Ascending aorta (tissue), 2 donors: Measurements from ENCODE around the gene SGK2. TPM values are rescaled to one million over a fixed set of nuclear protein-coding genes. Genes with fewer than 3 reads are reported as not detected.

ENCODE experiments used
- DNase-seq, 2 donors: peaks; one replicate each; pipeline ENCODE4 v3.0.0-alpha.2; 2019; ENCODE audit warnings: low spot score in 2 of 2
- H3K27ac ChIP-seq, 2 donors: fragments of 200-600 bp; sonication (generic); one replicate each; pipeline ENCODE4 v1.5.1; 2016 to 2017; ENCODE audit warnings: mild to moderate bottlenecking in 1 of 2
- H3K27me3 ChIP-seq: fragments of 200-600 bp; sonication (generic); one replicate; pipeline ENCODE4 v1.5.1; 2017
- H3K36me3 ChIP-seq, 2 donors: fragments of 200-600 bp; sonication (generic); one replicate each; pipeline ENCODE4 v1.5.1; 2016
- H3K4me1 ChIP-seq, 2 donors: fragments of 200-600 bp; sonication (generic); one replicate each; pipeline ENCODE4 v1.5.1; 2016 to 2017; ENCODE audit warnings: mild to moderate bottlenecking in 1 of 2
- H3K4me3 ChIP-seq, 2 donors: fragments of 200-600 bp; sonication (generic); one replicate each; pipeline ENCODE4 v1.5.1; 2016 to 2017; ENCODE audit warnings: mild to moderate bottlenecking in 1 of 2
- H3K9me3 ChIP-seq, 2 donors: fragments of 200-600 bp; sonication (generic); one replicate each; pipeline ENCODE4 v1.5.1; 2016
- intact Hi-C: fragments of 100-400 bp; cut with DNase I; formaldehyde crosslinking; loops from one replicate; pipeline ENCODE4 v1.15.1; 2023
- total RNA-seq: library from RNA; depleted of rRNA; stranded (reverse); fragments of >200 nt; gene quantifications from one replicate; pipeline ENCODE4 v1.1.0, GENCODE V29; 2016
- TF ChIP-seq, protein P1 (sequence below), 3 experiments: fragments of 200-600 bp in 2 of 3; fragments of 450-650 bp in 1 of 3; sonication (generic) in 2 of 3; IDR thresholded peaks; one replicate each; pipeline ENCODE4 v1.5.1; 2016 to 2019; ENCODE audit warnings: antibody characterized with exemption in 3 of 3, mild to moderate bottlenecking in 1 of 3, moderate library complexity in 1 of 3

SGK2 gene
- total RNA-seq, 1 donor from 2014 or later, result 0.32 TPM

DNA sequence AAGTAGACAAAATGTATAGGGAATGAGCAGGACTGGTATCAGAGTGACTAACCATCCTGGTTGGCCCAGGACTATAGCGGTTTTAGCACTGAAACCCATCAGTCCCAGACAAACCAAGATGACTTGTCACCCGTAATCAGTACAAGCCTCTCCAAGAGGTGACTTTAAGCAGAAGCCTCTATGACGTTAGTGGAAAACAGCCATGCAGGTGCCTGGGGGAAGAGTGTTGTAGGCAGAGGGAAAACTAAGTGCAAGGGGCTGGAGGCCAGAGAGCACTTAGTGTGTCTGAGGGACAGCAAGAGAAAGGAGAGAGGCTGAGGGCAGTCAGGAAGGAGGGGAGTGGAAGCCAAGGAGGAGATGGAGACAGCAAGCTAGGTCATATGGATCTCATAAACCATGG, 2.1 kb downstream of the SGK2 start:
- Histone ChIP-seq H3K4me1 (no peaks in the 10 kb centered on the region), H3K27me3 (no peaks in the 10 kb centered on the region), H3K27ac (no peak overlapping the region), H3K4me3 (no peak overlapping the region), H3K9me3 (no peaks in the 10 kb centered on the region), H3K36me3 (no peaks in the 10 kb centered on the region)
- intact Hi-C loops, result no loop called here
- no peak for DNase-seq
- TF ChIP-seq, protein P1, sequence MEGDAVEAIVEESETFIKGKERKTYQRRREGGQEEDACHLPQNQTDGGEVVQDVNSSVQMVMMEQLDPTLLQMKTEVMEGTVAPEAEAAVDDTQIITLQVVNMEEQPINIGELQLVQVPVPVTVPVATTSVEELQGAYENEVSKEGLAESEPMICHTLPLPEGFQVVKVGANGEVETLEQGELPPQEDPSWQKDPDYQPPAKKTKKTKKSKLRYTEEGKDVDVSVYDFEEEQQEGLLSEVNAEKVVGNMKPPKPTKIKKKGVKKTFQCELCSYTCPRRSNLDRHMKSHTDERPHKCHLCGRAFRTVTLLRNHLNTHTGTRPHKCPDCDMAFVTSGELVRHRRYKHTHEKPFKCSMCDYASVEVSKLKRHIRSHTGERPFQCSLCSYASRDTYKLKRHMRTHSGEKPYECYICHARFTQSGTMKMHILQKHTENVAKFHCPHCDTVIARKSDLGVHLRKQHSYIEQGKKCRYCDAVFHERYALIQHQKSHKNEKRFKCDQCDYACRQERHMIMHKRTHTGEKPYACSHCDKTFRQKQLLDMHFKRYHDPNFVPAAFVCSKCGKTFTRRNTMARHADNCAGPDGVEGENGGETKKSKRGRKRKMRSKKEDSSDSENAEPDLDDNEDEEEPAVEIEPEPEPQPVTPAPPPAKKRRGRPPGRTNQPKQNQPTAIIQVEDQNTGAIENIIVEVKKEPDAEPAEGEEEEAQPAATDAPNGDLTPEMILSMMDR (IDR thresholded peaks at IDR 0.05), result no peak

DNA sequence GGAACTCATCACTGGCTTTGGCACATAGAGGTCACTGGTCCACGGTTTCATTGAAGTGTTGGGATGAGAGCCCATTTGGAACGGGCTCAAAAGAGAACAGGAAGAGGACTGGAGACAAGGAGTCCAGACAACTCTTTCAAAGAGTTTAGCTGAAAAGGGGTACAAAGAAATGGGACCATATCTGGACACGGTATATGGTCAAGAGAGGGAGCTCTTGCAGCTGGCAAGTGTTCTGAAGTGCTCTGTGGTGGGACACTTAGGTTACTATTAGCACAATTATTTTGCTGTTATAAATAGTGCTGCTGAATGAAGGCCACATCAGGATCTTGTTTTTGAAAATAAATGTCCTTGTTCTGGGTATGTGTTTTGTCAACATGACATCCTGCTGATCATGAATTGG, 4.6 kb downstream of the SGK2 start:
- no peaks in the 10 kb centered on the region for H3K27me3 ChIP-seq
- H3K4me3 ChIP-seq, result no peak overlapping the region
- no peak overlapping the region for H3K27ac ChIP-seq
- no peaks in the 10 kb centered on the region for H3K9me3 ChIP-seq
- intact Hi-C loops, result no loop called here
- TF ChIP-seq, protein P1 (IDR thresholded peaks at IDR 0.05), result no peak
- H3K4me1 ChIP-seq, result no peaks in the 10 kb centered on the region
- no peak for DNase-seq
- no peaks in the 10 kb centered on the region for H3K36me3 ChIP-seq

DNA sequence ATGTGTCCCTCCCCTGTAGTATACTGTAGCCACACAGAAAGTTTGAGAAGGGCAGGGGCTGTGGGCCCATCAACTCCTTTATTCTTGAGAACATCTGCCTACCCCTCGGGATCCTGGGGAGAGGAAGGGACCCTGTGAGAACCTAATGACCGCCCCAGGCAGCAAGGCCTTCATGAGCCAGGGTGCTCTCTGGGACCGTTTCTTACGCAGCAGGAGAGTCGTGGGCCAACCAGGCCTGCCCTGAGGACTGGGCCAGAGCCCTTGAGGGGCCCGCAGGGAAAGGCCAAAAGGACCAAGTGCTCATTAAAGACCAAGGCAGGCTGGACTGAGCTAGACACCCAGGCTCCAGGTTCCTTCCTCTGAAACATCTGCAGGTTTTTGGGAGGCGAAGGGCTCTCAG, 5.2 kb downstream of the SGK2 start:
- Histone ChIP-seq H3K9me3 (no peaks in the 10 kb centered on the region), H3K27me3 (no peaks in the 10 kb centered on the region), H3K27ac (no peak overlapping the region), H3K36me3 (no peaks in the 10 kb centered on the region), H3K4me1 (no peaks in the 10 kb centered on the region), H3K4me3 (no peak overlapping the region)
- TF ChIP-seq, protein P1 (IDR thresholded peaks at IDR 0.05), result no peak
- intact Hi-C loops, result no loop called here
- DNase-seq, result no peak

DNA sequence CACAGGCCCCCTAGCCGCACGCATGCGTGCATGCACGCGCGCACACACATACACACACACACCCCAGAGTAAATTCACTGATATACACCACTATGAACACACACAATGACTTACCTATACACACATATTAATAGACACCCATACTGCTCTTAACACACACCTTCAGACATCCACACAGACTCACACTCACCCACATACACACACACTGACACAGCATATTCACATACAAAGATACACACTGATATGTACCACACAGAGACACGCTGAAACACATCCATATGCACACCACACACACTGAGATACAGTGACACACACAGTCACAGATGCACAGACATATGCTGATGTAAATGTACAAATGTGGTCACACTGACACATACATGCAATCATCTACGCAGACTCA, 5.6 kb downstream of the SGK2 start:
- Histone ChIP-seq H3K27ac (no peak overlapping the region), H3K27me3 (no peaks in the 10 kb centered on the region), H3K9me3 (no peaks in the 10 kb centered on the region), H3K36me3 (no peaks in the 10 kb centered on the region), H3K4me1 (no peaks in the 10 kb centered on the region), H3K4me3 (no peak overlapping the region)
- intact Hi-C loops, result no loop called here
- TF ChIP-seq, protein P1 (IDR thresholded peaks at IDR 0.05), result no peak
- DNase-seq, result no peak

DNA sequence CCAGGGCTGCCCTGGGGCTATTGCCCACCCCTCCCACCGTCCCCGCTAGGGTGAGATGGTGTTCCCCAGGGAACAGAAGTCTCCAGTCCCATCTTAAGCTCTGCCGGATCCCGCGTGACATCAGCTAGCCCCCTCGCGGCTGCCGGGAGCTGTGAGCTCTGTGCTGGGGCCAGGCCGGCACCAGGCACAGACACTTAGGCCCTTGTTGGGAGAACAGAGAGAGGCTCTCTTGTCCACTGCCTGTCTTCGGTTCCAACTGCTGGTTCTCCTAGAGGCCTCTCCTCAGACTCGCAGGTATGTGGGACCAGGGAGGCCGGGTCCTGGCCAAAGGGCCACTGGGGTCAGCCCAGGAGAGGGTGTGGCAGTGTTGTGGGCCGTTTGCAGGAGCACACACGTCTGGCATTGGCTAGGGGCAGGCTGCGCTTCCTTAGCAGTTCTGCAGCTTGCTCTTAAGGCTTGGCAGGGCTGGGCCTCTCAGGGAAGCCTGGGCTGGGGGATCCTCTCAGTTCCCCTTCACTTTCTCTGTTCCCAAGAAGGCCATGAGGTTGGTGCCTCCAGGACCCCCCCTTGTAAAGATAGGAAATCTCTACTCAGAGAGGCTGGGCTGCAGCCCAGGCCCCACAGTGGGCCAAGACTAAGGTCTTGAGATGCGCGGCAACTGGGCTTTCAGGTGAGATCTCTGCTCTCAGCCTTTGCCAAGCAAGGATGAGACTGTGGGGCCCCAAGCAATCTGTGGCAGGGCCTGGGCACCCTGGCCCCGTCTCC, 6.3 kb downstream of the SGK2 start:
- Histone ChIP-seq H3K27me3 (no peaks in the 10 kb centered on the region), H3K36me3 (no peaks in the 10 kb centered on the region), H3K4me3 (no peak overlapping the region), H3K4me1 (no peaks in the 10 kb centered on the region), H3K27ac (no peak overlapping the region), H3K9me3 (no peaks in the 10 kb centered on the region)
- intact Hi-C loops, result no loop called here
- TF ChIP-seq, protein P1 (IDR thresholded peaks at IDR 0.05), result no peak
- DNase-seq, result no peak

DNA sequence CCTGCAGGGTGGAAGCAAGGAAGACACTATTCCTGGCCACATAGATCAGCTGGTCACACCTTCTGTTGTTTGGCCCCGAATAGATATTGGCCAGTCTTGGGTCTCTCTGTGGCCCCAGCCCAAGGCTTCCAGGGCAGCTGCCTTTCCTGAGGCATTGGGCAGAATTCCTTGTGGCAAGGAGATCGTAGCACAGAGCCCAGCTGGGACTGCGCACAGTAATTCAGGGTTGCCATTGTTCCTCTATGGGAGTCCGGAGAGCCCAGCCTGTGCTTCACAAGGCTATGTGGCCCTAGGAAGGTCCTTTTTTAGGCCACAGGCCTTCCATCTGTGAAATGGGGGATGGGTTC, 6.9 kb downstream of the SGK2 start:
- DNase-seq, result no peak
- no peak overlapping the region for H3K27ac ChIP-seq
- no peaks in the 10 kb centered on the region for H3K9me3 ChIP-seq
- H3K4me1 ChIP-seq, result no peaks in the 10 kb centered on the region
- TF ChIP-seq, protein P1 (IDR thresholded peaks at IDR 0.05), result no peak
- intact Hi-C loops, result no loop called here
- H3K36me3 ChIP-seq, result no peaks in the 10 kb centered on the region
- no peak overlapping the region for H3K4me3 ChIP-seq
- no peaks in the 10 kb centered on the region for H3K27me3 ChIP-seq
